Activated CD4-positive, alpha-beta T cell treated with anti-CD3 and anti-CD28 coated beads, Interleukin-2, amount 10 ng/mL, durations not matched to agents 24 days and 14 days (primary cell): Measurements from ENCODE around the gene IFNK. TPM values are rescaled to one million over a fixed set of nuclear protein-coding genes. Genes with fewer than 3 reads are reported as not detected.

Experiments used
- DNase-seq: peaks from one replicate; pipeline ENCODE4 v3.0.0; 2022
- H3K27ac Mint-ChIP-seq: one replicate; pipeline ENCODE4 v1.8.0; 2022; ENCODE audit warnings: mild to moderate bottlenecking, mixed read lengths
- H3K27me3 Mint-ChIP-seq: one replicate; pipeline ENCODE4 v1.8.0; 2022; ENCODE audit warnings: mixed read lengths
- H3K36me3 Mint-ChIP-seq: one replicate; pipeline ENCODE4 v1.8.0; 2022; ENCODE audit warnings: low read depth, mild to moderate bottlenecking, mixed read lengths
- H3K4me1 Mint-ChIP-seq: one replicate; pipeline ENCODE4 v1.8.0; 2021; ENCODE audit warnings: mixed read lengths
- H3K4me3 Mint-ChIP-seq: one replicate; pipeline ENCODE4 v1.8.0; 2022; ENCODE audit warnings: mild to moderate bottlenecking, moderate library complexity, mixed read lengths
- H3K9me3 Mint-ChIP-seq: one replicate; pipeline ENCODE4 v1.8.0; 2021; ENCODE audit warnings: mixed read lengths
- intact Hi-C: fragments of 100-400 bp; cut with micrococcal nuclease; formaldehyde crosslinking; loops from one replicate; pipeline ENCODE4 v1.15.1; 2023
- total RNA-seq: library from RNA; stranded (reverse); gene quantifications from 2 replicates; pipeline ENCODE4 v1.2.3, GENCODE V29; 2022

Gene IFNK
- total RNA-seq, 1 donor from 2014 or later, result not detected

DNA sequence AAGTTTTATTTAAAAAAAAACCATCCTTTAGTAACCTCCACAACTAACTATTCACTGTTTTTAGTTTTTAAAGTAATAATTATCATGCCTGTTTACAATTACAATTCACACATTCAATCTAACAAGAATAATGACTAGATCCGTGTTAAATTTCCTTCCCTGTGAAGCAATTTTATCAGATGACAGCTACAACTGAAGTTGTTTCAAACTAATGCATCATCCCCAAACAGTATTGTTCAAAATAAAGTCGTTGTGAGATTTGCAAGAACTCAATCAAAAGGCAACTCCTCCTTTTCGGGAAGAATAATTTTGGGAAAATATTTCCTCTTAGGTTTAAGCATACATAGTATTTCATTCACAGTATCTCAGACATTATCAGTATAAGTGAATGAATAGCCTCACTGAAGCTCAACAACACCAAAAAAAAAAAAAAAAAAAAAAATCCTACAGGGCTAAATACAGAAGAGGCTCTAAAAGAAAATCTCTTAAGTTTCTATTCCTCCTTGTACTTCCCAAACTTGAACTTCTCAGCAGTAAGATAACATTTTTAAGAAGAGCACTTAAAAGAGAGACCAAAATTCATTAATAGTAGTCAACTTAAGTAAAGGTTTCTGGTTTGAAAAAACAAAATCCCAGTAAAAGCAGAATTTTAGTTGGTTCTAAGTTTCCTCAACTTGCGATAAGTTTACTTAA lies 39.8 kb downstream of the IFNK start:
- H3K27me3 Mint-ChIP-seq, result no peaks in the 10 kb centered on the region
- peaks cover 22% of the 10 kb centered on the region for H3K4me1 Mint-ChIP-seq
- H3K36me3 Mint-ChIP-seq, result peaks cover 28% of the 10 kb centered on the region
- intact Hi-C loops, result no loop called here
- no peak overlapping the region for H3K27ac Mint-ChIP-seq
- H3K9me3 Mint-ChIP-seq, result peaks cover 3% of the 10 kb centered on the region
- no peak for DNase-seq
- no peak overlapping the region for H3K4me3 Mint-ChIP-seq

- H3K27ac Mint-ChIP-seq, result peak overlapping the region; percentile 60
- H3K9me3 Mint-ChIP-seq, result peaks cover 3% of the 10 kb centered on the region
- intact Hi-C loops, result no loop called here
- peaks cover 25% of the 10 kb centered on the region for H3K36me3 Mint-ChIP-seq
- peaks cover 22% of the 10 kb centered on the region for H3K4me1 Mint-ChIP-seq
- no peaks in the 10 kb centered on the region for H3K27me3 Mint-ChIP-seq
- peak overlapping the region; percentile 49 for H3K4me3 Mint-ChIP-seq
- no peak for DNase-seq
Observed at GRCh38 chr9:27564670-27565069, 40.6 kb downstream of the IFNK start.

DNA sequence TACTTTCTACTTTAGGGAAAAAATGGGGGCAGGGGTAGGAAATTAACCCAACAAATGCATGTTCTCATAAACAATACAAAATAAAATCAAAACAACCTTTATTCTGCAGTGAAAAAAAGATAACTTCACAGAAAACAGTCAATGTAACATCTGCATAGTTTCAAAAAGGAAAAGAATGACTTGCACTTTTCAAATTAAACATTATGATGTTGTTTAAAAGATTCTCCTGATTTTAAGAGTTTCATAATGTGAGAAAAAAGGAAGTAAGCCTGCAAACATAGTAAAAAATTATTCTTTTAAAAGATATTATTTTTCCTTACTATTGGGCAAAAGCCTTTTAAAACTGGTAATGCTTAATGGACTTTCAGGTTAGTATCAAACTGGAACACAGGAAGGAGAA lies 41.6 kb downstream of the IFNK start:
- H3K27me3 Mint-ChIP-seq, result no peaks in the 10 kb centered on the region
- H3K9me3 Mint-ChIP-seq, result peaks cover 3% of the 10 kb centered on the region
- peaks cover 22% of the 10 kb centered on the region for H3K4me1 Mint-ChIP-seq
- peak overlapping the region; percentile 20 for H3K27ac Mint-ChIP-seq
- DNase-seq, result no peak
- H3K36me3 Mint-ChIP-seq, result peaks cover 26% of the 10 kb centered on the region
- intact Hi-C loops, result no loop called here
- H3K4me3 Mint-ChIP-seq, result no peak overlapping the region

DNA sequence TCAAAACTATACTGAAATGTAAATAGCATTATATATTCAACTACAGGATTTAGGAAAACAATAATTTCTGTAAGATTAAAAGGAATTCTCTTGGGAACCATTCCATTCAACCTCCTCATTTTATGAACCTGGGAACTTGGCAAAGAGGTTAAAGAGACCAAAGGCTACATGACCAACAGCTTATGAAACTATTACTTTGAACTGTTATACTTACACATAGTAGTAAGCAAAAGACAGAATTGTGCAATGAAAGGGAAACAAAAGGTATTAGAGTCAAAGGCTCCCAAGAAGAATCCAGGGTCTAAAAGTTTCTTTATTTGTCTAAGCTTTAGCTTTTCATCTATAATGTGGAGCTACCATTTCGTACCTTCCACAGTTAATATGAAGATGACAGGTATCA lies 42.0 kb downstream of the IFNK start:
- intact Hi-C loops, result no loop called here
- no peak for DNase-seq
- H3K27me3 Mint-ChIP-seq, result no peaks in the 10 kb centered on the region
- peaks cover 3% of the 10 kb centered on the region for H3K9me3 Mint-ChIP-seq
- H3K4me1 Mint-ChIP-seq, result peaks cover 22% of the 10 kb centered on the region
- no peak overlapping the region for H3K4me3 Mint-ChIP-seq
- H3K36me3 Mint-ChIP-seq, result peaks cover 27% of the 10 kb centered on the region
- no peak overlapping the region for H3K27ac Mint-ChIP-seq

DNA sequence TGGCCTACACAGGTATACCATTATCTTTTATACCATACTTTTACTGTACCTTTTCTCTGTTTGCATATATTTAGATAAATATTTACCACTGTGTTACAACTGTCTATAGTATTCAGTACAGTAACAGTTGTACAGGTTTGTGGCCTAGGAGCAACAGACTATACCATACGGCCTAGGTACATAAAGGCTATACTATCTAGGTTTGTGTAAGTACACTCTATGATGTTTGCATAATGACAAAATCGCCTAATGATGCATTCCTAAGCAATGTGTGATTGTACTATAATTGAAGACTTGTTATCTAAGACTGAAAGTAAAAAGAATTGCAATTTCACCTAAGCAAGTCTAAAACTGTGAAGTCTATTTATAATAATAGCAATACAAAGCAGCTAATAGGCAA lies 45.3 kb downstream of the IFNK start:
- Mint-ChIP-seq H3K9me3 (peaks cover 3% of the 10 kb centered on the region), H3K4me1 (peaks cover 39% of the 10 kb centered on the region), H3K4me3 (no peak overlapping the region), H3K36me3 (peaks cover 24% of the 10 kb centered on the region), H3K27me3 (peaks cover 2% of the 10 kb centered on the region), H3K27ac (no peak overlapping the region)
- intact Hi-C loops, result no loop called here
- no peak for DNase-seq

DNA sequence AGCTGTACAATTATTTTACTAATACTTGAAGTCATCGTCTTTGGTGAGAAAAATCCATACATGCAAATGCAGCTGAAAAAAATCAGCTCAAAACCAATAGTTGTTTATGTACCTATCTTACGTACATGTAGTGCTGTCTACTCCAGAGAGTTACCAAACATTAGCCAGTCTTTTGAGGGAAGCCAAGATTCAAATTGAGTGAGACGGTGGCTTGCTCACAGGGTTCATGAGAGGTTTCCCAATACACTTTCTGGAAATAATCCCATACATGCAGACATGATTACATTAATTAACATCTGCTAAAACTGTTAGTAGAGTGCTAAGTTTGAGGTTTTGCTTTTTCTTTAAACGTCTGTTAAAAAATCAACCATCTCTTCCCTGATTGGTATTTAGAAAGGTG lies 46.9 kb downstream of the IFNK start:
- DNase-seq, result no peak
- Mint-ChIP-seq H3K27ac (no peak overlapping the region), H3K9me3 (peaks cover 3% of the 10 kb centered on the region), H3K4me3 (no peak overlapping the region), H3K27me3 (peaks cover 7% of the 10 kb centered on the region), H3K4me1 (peaks cover 34% of the 10 kb centered on the region), H3K36me3 (peaks cover 17% of the 10 kb centered on the region)
- intact Hi-C loops, result loop anchor here (5.0 kb wide), 1 partner anchor 679 kb away; the partner anchor contains the start of gene CAAP1

DNA sequence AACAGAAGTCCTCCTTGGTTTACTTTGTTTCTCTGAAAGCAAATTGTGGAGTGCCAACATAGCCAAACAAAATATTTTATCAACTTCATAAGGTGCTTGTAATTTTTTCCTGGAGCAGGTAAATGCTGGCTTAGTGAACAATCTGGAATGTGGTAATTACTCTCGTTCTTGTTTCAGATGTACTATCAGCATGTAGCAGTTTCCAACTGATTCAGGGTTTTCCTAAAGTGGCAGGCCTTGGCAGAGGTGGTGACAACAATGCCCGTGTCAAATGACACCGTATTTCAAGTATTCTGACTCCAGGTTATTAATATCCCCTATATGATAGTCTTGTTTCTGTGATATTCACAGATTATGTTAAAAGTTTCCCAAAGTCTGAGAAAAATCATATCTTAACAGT lies 48.0 kb downstream of the IFNK start:
- H3K27me3 Mint-ChIP-seq, result peaks cover 7% of the 10 kb centered on the region
- H3K4me3 Mint-ChIP-seq, result peak overlapping the region; percentile 88
- peaks cover 3% of the 10 kb centered on the region for H3K9me3 Mint-ChIP-seq
- H3K36me3 Mint-ChIP-seq, result peaks cover 11% of the 10 kb centered on the region
- H3K27ac Mint-ChIP-seq, result peak overlapping the region; percentile 98
- no peak for DNase-seq
- H3K4me1 Mint-ChIP-seq, result peaks cover 30% of the 10 kb centered on the region
- intact Hi-C loops, result loop anchor here (2.0 to 5.0 kb wide), 3 partner anchors 161 to 680 kb away; partner anchors contain the start of gene CAAP1

DNA sequence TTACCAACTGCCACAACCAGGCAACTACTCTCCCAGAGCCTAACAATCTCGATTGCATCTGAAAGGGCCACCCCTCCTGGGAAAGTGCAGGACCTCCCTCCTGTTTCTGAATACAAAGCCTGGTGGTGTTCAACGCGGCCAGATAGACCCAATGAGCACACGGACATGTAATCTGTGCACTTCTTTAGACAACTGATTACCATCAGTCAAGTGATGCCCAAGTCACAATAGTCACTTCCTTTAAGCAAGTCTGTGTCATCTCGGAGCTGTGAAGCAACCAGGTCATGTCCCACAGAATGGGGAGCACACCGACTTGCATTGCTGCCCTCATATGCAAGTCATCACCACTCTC lies 48.5 kb downstream of the IFNK start:
- Mint-ChIP-seq H3K4me3 (peak overlapping the region; percentile 88), H3K4me1 (peaks cover 27% of the 10 kb centered on the region)

DNA sequence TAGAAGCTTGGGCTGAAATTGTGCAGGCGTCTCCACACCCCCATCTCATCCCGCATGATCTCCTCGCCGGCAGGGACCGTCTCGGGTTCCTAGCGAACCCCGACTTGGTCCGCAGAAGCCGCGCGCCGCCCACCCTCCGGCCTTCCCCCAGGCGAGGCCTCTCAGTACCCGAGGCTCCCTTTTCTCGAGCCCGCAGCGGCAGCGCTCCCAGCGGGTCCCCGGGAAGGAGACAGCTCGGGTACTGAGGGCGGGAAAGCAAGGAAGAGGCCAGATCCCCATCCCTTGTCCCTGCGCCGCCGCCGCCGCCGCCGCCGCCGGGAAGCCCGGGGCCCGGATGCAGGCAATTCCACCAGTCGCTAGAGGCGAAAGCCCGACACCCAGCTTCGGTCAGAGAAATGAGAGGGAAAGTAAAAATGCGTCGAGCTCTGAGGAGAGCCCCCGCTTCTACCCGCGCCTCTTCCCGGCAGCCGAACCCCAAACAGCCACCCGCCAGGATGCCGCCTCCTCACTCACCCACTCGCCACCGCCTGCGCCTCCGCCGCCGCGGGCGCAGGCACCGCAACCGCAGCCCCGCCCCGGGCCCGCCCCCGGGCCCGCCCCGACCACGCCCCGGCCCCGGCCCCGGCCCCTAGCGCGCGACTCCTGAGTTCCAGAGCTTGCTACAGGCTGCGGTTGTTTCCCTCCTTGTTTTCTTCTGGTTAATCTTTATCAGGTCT lies 49.0 kb downstream of the IFNK start, which contains the start of gene C9orf72:
C9orf72 (minus strand) TSS at position 564 of the 716 bp plus-strand sequence. CDS start 6,361 bp downstream, outside the sequence.
- peaks cover 7% of the 10 kb centered on the region for H3K27me3 Mint-ChIP-seq
- H3K4me1 Mint-ChIP-seq, result peaks cover 26% of the 10 kb centered on the region
- peak within 1 kb of the TSS; percentile 88 for H3K4me3 Mint-ChIP-seq
- H3K27ac Mint-ChIP-seq, result peak within 1 kb of the TSS; percentile 100
- intact Hi-C loops, result loop anchor here (1.0 to 5.0 kb wide), 6 partner anchors 44 to 681 kb away; partner anchors contain the start of genes CAAP1, IFT74 and MOB3B
- peak; percentile 95 for DNase-seq
- H3K36me3 Mint-ChIP-seq, result peaks cover 7% of the 10 kb centered on the region
- H3K9me3 Mint-ChIP-seq, result peaks cover 2% of the 10 kb centered on the region

More for the DNA sequence above, 48.5 kb downstream of the IFNK start:
- Mint-ChIP-seq H3K36me3 (peaks cover 8% of the 10 kb centered on the region), H3K27me3 (peaks cover 7% of the 10 kb centered on the region), H3K27ac (peak overlapping the region; percentile 98), H3K9me3 (peaks cover 1% of the 10 kb centered on the region)
- intact Hi-C loops, result loop anchor here (2.0 to 5.0 kb wide), 3 partner anchors 160 to 680 kb away; partner anchors contain the start of gene CAAP1
- DNase-seq, result no peak

GRCh38 chr9:27573634-27574590 lies 49.8 kb downstream of the IFNK start:
- Mint-ChIP-seq H3K4me3 (peak overlapping the region; percentile 88), H3K27me3 (peaks cover 7% of the 10 kb centered on the region), H3K9me3 (peaks cover 9% of the 10 kb centered on the region), H3K27ac (peak overlapping the region; percentile 100), H3K36me3 (peaks cover 7% of the 10 kb centered on the region), H3K4me1 (peaks cover 26% of the 10 kb centered on the region)
- intact Hi-C loops, result loop anchor here (1.0 to 5.0 kb wide), 6 partner anchors 45 to 682 kb away; partner anchors contain the start of genes CAAP1, IFT74 and MOB3B
- DNase-seq, result peak; percentile 98

Other genes with a start within 250 kb of the IFNK start
- not detected in 2 replicates for gene EQTN, start 227.1 kb upstream of the IFNK start, total RNA-seq
- 0.82 and 1.1 TPM in 2 replicates for gene MOB3B, start 5.5 kb downstream of the IFNK start, total RNA-seq
- gene C9orf72, start 49.2 kb downstream of the IFNK start, total RNA-seq, result 6.5 and 7.5 TPM in 2 replicates